Thoracic aorta (tissue), 2 donors: ENCODE measurements around the gene PPM1K. TPM values are rescaled to one million over a fixed set of nuclear protein-coding genes. Genes with fewer than 3 reads are reported as not detected.

ENCODE experiments used
- ATAC-seq: fragments of 150-250 bp; one replicate; pipeline ENCODE4 v1.8.0; 2017; ENCODE audit warnings: low read depth; ENCODE audit not compliant: insufficient number of reproducible peaks, low FRiP score
- DNase-seq: peaks from one replicate; pipeline ENCODE4 v3.0.0-alpha.2; 2020; ENCODE audit warnings: low spot score
- H3K27ac ChIP-seq, 2 donors: fragments of 200-600 bp; sonication (generic); 1 replicate in 1 of 2; 2 replicates in 1 of 2; pipeline ENCODE4 v1.5.1; 2016; ENCODE audit warnings: mild to moderate bottlenecking in 2 of 2, moderate library complexity in 2 of 2
- H3K27me3 ChIP-seq: fragments of 200-600 bp; sonication (generic); replicated peaks from 2 replicates; pipeline ENCODE4 v1.6.0; 2016; ENCODE audit warnings: mild to moderate bottlenecking; ENCODE audit not compliant: insufficient read depth
- H3K36me3 ChIP-seq: fragments of 200-600 bp; sonication (generic); one replicate; pipeline ENCODE4 v1.5.1; 2016
- H3K4me1 ChIP-seq, 2 donors: fragments of 200-600 bp; sonication (generic); 1 replicate in 1 of 2; 2 replicates in 1 of 2; pipeline versions ENCODE4 v1.5.1 to v1.6.0; 2016; ENCODE audit warnings: low read depth in 2 of 2, mild to moderate bottlenecking in 1 of 2; ENCODE audit not compliant: control insufficient read depth in 1 of 2
- H3K4me3 ChIP-seq: fragments of 200-600 bp; sonication (generic); 2 replicates; pipeline ENCODE4 v1.5.1; 2016; ENCODE audit warnings: mild to moderate bottlenecking
- H3K9me3 ChIP-seq: fragments of 200-600 bp; sonication (generic); 2 replicates; pipeline ENCODE4 v1.5.1; 2016
- CTCF ChIP-seq: fragments of 200-600 bp; sonication (generic); IDR thresholded peaks from one replicate; pipeline ENCODE4 v1.5.1; 2019; ENCODE audit warnings: antibody characterized with exemption
- total RNA-seq, 2 donors: library from RNA; depleted of rRNA; stranded (reverse); fragments of >200 nt; gene quantifications; one replicate each; pipeline versions ENCODE4 v1.1.0 to v1.2.3, GENCODE V29; 2016

Gene PPM1K
- total RNA-seq, 2 donors from 2014 or later: 66.3 to 70.8 TPM

- DNase-seq: no peak
- no peak for TF ChIP-seq CTCF
These were observed 40.3 kb downstream of the PPM1K start for GRCh38 chr4:88244056-88244455.

GRCh38 chr4:88242144-88242543 is 42.2 kb downstream of the PPM1K start:
- H3K27me3 ChIP-seq: no peaks in the 10 kb centered on the region
- ATAC-seq: no peak
- DNase-seq: no peak

More at GRCh38 chr4:88244056-88244455, 40.3 kb downstream of the PPM1K start:
- no peak for ATAC-seq
- no peaks in the 10 kb centered on the region for H3K9me3 ChIP-seq
- no peak overlapping the region for H3K27ac ChIP-seq
- H3K4me3 ChIP-seq: no peak overlapping the region
- H3K27me3 ChIP-seq: no peaks in the 10 kb centered on the region
- no peaks in the 10 kb centered on the region for H3K36me3 ChIP-seq
- H3K4me1 ChIP-seq: no peaks in the 10 kb centered on the region

GRCh38 chr4:88240297-88240714 is 44.1 kb downstream of the PPM1K start:
- DNase-seq (no peak), ATAC-seq (no peak)
- H3K4me3 ChIP-seq: no peak overlapping the region
- no peak for TF ChIP-seq CTCF
- no peaks in the 10 kb centered on the region for H3K9me3 ChIP-seq
- H3K27me3 ChIP-seq: no peaks in the 10 kb centered on the region
- H3K4me1 ChIP-seq: no peaks in the 10 kb centered on the region
- H3K36me3 ChIP-seq: no peaks in the 10 kb centered on the region
- H3K27ac ChIP-seq: no peak overlapping the region

More at GRCh38 chr4:88242144-88242543, 42.2 kb downstream of the PPM1K start:
- H3K9me3 ChIP-seq: no peaks in the 10 kb centered on the region
- no peaks in the 10 kb centered on the region for H3K4me1 ChIP-seq
- TF ChIP-seq CTCF: no peak
- H3K27ac ChIP-seq: no peak overlapping the region
- H3K4me3 ChIP-seq: no peak overlapping the region
- H3K36me3 ChIP-seq: no peaks in the 10 kb centered on the region

- ATAC-seq: no peak
These were observed 53.2 kb downstream of the PPM1K start for GRCh38 chr4:88230969-88231771.

More at GRCh38 chr4:88230969-88231771, 53.2 kb downstream of the PPM1K start:
- Histone ChIP-seq H3K36me3 (no peaks in the 10 kb centered on the region), H3K27ac (peak overlapping the region; percentile 35 to 72), H3K4me3 (peak overlapping the region; percentile 64), H3K27me3 (no peaks in the 10 kb centered on the region), H3K9me3 (no peaks in the 10 kb centered on the region), H3K4me1 (peaks cover 0 to 8% of the 10 kb centered on the region in 2 donors)
- no peak for DNase-seq
- TF ChIP-seq CTCF: no peak
